Measurements from ENCODE around the gene OR4K2. TPM values are rescaled to one million over a fixed set of nuclear protein-coding genes. Genes with fewer than 3 reads are reported as not detected.

OR4K2 gene
- total RNA-seq, 4 donors from 2014 or later: 0.63 TPM; not detected in 3

DNA sequence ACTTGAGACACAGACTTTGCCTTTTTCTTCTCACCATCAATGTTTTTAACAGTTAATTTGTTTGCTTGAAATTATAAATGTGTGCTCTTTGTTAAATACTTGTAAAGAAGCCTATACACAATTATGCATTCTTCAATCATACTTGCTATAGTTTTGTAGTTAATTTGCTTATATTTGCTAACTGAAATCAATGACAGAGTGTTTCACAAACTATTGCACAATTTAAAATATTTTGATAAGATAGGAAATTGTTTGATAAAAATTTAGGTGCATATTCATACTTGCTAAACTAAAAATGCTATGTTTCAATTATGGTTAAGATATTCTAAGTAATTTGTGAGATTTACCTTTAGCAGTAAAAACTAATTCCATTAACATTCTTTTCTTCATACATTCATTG is 31.7 kb downstream of the OR4K2 start:
- Histone ChIP-seq H3K27me3 (no peaks in the 10 kb centered on the region), H3K9me3 (peaks cover 0 to under 1% (median 0%) of the 10 kb centered on the region in 4 donors), H3K36me3 (peaks cover 0 to 2% (median 0%) of the 10 kb centered on the region in 3 donors), H3K4me1 (no peaks in the 10 kb centered on the region), H3K27ac (no peak overlapping the region), H3K4me3 (no peak overlapping the region)
- TF ChIP-seq CTCF (IDR thresholded peaks at IDR 0.05) (no peak), EP300 (IDR thresholded peaks at IDR 0.05) (no peak), POLR2A (IDR thresholded peaks at IDR 0.05) (no peak)
- no peak for DNase-seq (ENCODE audit: low spot score in 2 of 2)

DNA sequence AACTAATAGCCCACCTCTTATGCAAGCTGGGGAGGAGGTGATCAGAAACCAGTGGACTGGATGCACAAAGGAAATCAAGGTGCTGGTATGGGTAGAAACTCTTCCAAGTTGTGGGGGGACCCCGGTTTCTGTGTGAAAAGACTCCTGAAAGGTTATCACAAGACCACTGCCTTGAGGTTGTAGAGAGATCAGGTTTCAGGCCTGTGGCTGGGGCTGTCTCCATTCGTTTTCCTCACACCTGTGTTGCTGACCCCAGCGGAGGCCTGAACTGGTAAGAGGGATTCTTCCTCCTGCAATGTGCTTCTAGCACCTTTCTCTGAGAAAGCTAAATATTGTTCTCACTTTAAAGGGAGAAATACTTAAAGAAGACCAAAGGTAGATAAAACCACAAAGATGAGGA is 36.2 kb downstream of the OR4K2 start:
- Histone ChIP-seq H3K4me3 (no peak overlapping the region), H3K36me3 (peaks cover 0 to 2% (median 0%) of the 10 kb centered on the region in 3 donors), H3K9me3 (no peaks in the 10 kb centered on the region), H3K4me1 (no peaks in the 10 kb centered on the region), H3K27me3 (no peaks in the 10 kb centered on the region), H3K27ac (no peak overlapping the region)
- 36 to 44% methylated on average over 3 of the region's 3 CpGs for WGBS, 2 donors
- DNase-seq (ENCODE audit: low spot score in 2 of 2): no peak
- TF ChIP-seq EP300 (IDR thresholded peaks at IDR 0.05): no peak
- TF ChIP-seq CTCF (IDR thresholded peaks at IDR 0.05): no peak
- no peak for TF ChIP-seq POLR2A (IDR thresholded peaks at IDR 0.05)

- H3K9me3 ChIP-seq: no peaks in the 10 kb centered on the region
- no peaks in the 10 kb centered on the region for H3K36me3 ChIP-seq
- TF ChIP-seq POLR2A (IDR thresholded peaks at IDR 0.05) (no peak), EP300 (IDR thresholded peaks at IDR 0.05) (no peak), CTCF (IDR thresholded peaks at IDR 0.05) (no peak)
- WGBS, 2 donors: 63 to 68% methylated on average over 3 of the region's 3 CpGs
- DNase-seq (ENCODE audit: low spot score in 2 of 2): no peak
- no peak overlapping the region for H3K27ac ChIP-seq
- H3K27me3 ChIP-seq: no peaks in the 10 kb centered on the region
- H3K4me3 ChIP-seq: no peak overlapping the region
- no peaks in the 10 kb centered on the region for H3K4me1 ChIP-seq
Measured at GRCh38 chr14:19917243-19917642, 42.3 kb downstream of the OR4K2 start.

- DNase-seq (ENCODE audit: low spot score in 2 of 2): no peak
- Histone ChIP-seq H3K27me3 (no peaks in the 10 kb centered on the region), H3K27ac (no peak overlapping the region), H3K4me3 (no peak overlapping the region), H3K9me3 (no peaks in the 10 kb centered on the region), H3K36me3 (no peaks in the 10 kb centered on the region), H3K4me1 (no peaks in the 10 kb centered on the region)
- TF ChIP-seq CTCF (IDR thresholded peaks at IDR 0.05): no peak
- TF ChIP-seq POLR2A (IDR thresholded peaks at IDR 0.05): no peak
- TF ChIP-seq EP300 (IDR thresholded peaks at IDR 0.05): no peak
- WGBS, 2 donors: 59 to 67% methylated on average over 1 of the region's 1 CpG
Measured at GRCh38 chr14:19917955-19918518, 43.1 kb downstream of the OR4K2 start.

GRCh38 chr14:19918553-19919264 is 43.8 kb downstream of the OR4K2 start:
- no peak overlapping the region for H3K27ac ChIP-seq
- H3K9me3 ChIP-seq: no peaks in the 10 kb centered on the region
- H3K4me1 ChIP-seq: no peaks in the 10 kb centered on the region
- no peaks in the 10 kb centered on the region for H3K36me3 ChIP-seq
- H3K4me3 ChIP-seq: no peak overlapping the region
- TF ChIP-seq POLR2A (IDR thresholded peaks at IDR 0.05) (no peak), EP300 (IDR thresholded peaks at IDR 0.05) (no peak), CTCF (IDR thresholded peaks at IDR 0.05) (no peak)
- H3K27me3 ChIP-seq: no peaks in the 10 kb centered on the region
- DNase-seq (ENCODE audit: low spot score in 2 of 2): no peak
- WGBS, 2 donors: 45 to 57% methylated on average over 4 of the region's 4 CpGs
